ENCODE data around the gene LRG1. TPM values are rescaled to one million over a fixed set of nuclear protein-coding genes. Genes with fewer than 3 reads are reported as not detected.
A peak's percentile ranks its signal among the peaks of the same experiment; 100 is the strongest.

Gene LRG1
- total RNA-seq, 2 experiments from 2014 or later = 0.19 to 0.38 TPM

DNA sequence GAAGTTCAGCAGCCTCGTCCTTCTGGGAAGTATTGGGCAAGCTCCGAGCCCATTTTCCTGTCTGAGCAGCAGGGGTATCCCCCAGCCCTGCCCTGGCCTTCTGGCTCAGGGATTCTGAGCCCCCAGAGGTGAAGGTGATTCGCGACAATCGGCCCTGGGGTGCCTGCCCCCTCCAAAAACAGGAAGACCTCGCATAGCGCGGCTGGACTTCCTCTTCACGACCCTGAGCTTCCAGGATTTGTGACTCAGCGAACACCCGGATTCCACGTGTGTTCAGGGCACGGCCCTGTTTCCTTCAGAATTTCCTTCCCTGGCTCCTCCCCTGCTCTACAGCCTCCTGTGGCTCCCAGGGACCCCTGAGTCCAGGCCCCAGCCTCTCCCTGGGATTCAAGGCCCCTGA, 19.7 kb upstream of the LRG1 start, which contains the start of gene SEMA6B:
SEMA6B (minus strand) TSS at position 116 of the 400 bp plus-strand sequence. CDS start 1,227 bp downstream, outside the sequence.
- H3K27ac Mint-ChIP-seq = no peak within 1 kb of the TSS
- peaks cover 4% of the 10 kb centered on the region for H3K27me3 Mint-ChIP-seq
- H3K4me1 Mint-ChIP-seq = no peaks in the 10 kb centered on the region
- DNase-seq = no peak
- H3K9me3 Mint-ChIP-seq = no peaks in the 10 kb centered on the region
- no peaks in the 10 kb centered on the region for H3K36me3 Mint-ChIP-seq
- no peak within 1 kb of the TSS for H3K4me3 Mint-ChIP-seq

DNA sequence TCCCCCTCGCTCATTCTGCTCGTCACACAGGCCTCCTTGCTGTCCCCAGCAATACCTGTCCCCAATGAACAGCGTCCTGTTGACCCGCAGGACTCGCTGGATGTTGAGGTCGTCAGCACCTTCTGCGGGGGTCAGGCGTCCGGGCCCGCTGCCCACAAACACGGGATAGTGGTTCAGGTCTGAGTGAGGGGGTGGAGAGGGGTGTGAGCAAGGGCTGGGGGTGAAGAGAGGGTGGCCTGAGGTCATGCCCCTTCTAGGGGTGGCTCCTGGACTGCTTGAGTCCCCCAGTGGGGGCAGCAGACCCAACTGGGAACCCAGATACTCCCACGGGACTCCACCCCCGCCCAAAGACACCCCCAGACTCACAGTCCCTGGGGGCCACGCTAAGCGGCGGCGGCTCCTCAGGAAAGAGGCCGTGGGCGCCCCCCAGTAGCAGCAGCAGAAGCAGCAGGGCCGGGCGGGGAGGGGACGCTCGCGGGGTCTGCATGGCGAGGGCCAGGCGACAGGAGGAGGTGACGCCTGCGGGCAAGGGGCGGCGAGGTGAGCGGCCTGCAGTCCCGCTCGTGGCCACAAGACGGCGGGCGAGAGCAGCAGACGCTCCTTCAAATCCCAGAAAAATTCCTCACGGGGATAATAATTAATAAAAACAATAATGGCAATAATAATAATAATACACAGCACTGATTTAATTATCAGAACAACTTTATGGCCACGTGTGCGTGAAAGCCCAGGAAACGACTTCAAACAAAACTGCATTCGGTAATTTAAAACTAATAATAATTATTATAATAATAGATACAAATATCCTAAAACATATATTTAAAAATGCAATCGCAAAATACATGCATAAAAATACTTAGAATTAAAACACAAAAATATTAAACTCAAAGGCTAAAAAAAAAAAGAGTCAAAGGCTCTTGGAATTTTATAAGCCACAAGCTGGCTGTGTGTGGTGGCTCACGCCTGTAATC, 18.4 kb upstream of the LRG1 start:
- H3K4me3 Mint-ChIP-seq = no peak overlapping the region
- H3K36me3 Mint-ChIP-seq = no peaks in the 10 kb centered on the region
- H3K27ac Mint-ChIP-seq = no peak overlapping the region
- no peaks in the 10 kb centered on the region for H3K4me1 Mint-ChIP-seq
- DNase-seq = no peak
- no peaks in the 10 kb centered on the region for H3K9me3 Mint-ChIP-seq
- peaks cover 4% of the 10 kb centered on the region for H3K27me3 Mint-ChIP-seq

GRCh38 chr19:4557144-4557970, 17.5 kb upstream of the LRG1 start:
- no peak for DNase-seq
- no peaks in the 10 kb centered on the region for H3K4me1 Mint-ChIP-seq
- no peaks in the 10 kb centered on the region for H3K36me3 Mint-ChIP-seq
- peaks cover 3% of the 10 kb centered on the region for H3K27me3 Mint-ChIP-seq
- H3K9me3 Mint-ChIP-seq = no peaks in the 10 kb centered on the region
- no peak overlapping the region for H3K4me3 Mint-ChIP-seq
- no peak overlapping the region for H3K27ac Mint-ChIP-seq

GRCh38 chr19:4556597-4557127, 16.8 kb upstream of the LRG1 start:
- Mint-ChIP-seq H3K27me3 (peaks cover 3% of the 10 kb centered on the region), H3K4me1 (no peaks in the 10 kb centered on the region), H3K27ac (no peak overlapping the region), H3K4me3 (no peak overlapping the region), H3K36me3 (no peaks in the 10 kb centered on the region), H3K9me3 (no peaks in the 10 kb centered on the region)
- peak; percentile 34 for DNase-seq

- Mint-ChIP-seq H3K27me3 (peaks cover 3% of the 10 kb centered on the region), H3K27ac (no peak overlapping the region), H3K9me3 (no peaks in the 10 kb centered on the region)
Observed at GRCh38 chr19:4555657-4556561, 16.1 kb upstream of the LRG1 start.

DNA sequence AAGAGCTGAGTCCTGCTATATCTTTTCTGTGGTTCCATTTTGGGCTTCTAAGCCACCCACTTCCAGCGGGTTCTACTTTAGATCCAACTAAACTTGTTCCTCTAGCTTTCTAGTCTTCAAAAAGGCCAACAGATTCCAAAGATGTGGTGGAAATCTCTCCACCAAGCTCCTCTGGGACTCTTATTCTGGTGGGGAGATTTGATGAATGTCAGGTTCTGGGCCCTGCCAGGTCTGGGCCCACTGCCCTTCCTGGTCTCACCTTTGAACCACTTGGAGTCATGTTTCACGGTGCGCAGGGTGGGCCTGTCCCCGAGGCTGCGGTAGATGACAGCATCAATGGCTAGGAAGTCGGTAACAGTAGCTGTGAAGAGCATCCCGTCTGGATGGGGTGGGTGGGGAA, 14.9 kb upstream of the LRG1 start:
- Mint-ChIP-seq H3K9me3 (no peaks in the 10 kb centered on the region), H3K4me1 (no peaks in the 10 kb centered on the region), H3K27me3 (peaks cover 3% of the 10 kb centered on the region), H3K4me3 (no peak overlapping the region), H3K27ac (no peak overlapping the region), H3K36me3 (no peaks in the 10 kb centered on the region)
- DNase-seq = no peak

More at GRCh38 chr19:4555657-4556561, 16.1 kb upstream of the LRG1 start:
- no peak overlapping the region for H3K4me3 Mint-ChIP-seq
- H3K4me1 Mint-ChIP-seq = no peaks in the 10 kb centered on the region
- DNase-seq = no peak
- no peaks in the 10 kb centered on the region for H3K36me3 Mint-ChIP-seq

GRCh38 chr19:4553775-4554174, 13.9 kb upstream of the LRG1 start:
- no peak for DNase-seq
- H3K9me3 Mint-ChIP-seq = no peaks in the 10 kb centered on the region
- H3K27ac Mint-ChIP-seq = no peak overlapping the region
- H3K36me3 Mint-ChIP-seq = no peaks in the 10 kb centered on the region
- H3K27me3 Mint-ChIP-seq = peaks cover 8% of the 10 kb centered on the region
- no peaks in the 10 kb centered on the region for H3K4me1 Mint-ChIP-seq
- no peak overlapping the region for H3K4me3 Mint-ChIP-seq

DNA sequence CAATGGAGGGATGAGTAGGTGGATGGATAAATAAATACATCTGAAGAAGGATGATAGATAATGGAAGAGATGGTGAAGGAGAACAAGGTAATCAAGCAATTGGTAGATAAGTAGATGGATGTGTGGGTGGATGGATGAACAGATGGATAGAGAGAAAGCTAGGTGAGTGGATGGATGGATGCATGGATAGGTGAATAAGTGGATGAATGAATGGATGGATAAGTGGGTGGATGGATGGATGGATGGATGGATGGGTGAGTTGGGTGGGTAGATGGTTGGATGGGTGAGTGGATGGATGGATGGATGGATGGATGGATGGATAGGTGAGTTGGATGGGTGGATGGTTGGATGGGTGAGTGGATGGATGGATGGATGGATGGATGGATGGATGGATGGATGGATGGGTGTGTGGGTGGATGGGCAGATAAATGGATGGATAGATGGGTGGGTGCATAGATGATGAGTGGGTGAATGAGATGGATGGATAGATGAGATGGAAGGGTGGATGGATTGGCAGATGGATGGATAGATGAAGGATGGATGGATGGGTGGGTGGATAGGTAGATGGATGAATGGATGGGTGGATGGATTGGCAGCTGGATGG, 13.4 kb upstream of the LRG1 start:
- no peak overlapping the region for H3K27ac Mint-ChIP-seq
- DNase-seq = no peak
- H3K36me3 Mint-ChIP-seq = no peaks in the 10 kb centered on the region
- H3K4me1 Mint-ChIP-seq = no peaks in the 10 kb centered on the region
- H3K27me3 Mint-ChIP-seq = peaks cover 8% of the 10 kb centered on the region
- H3K9me3 Mint-ChIP-seq = no peaks in the 10 kb centered on the region
- H3K4me3 Mint-ChIP-seq = no peak overlapping the region

GRCh38 chr19:4552525-4552819, 12.6 kb upstream of the LRG1 start:
- Mint-ChIP-seq H3K27ac (no peak overlapping the region), H3K4me1 (no peaks in the 10 kb centered on the region), H3K4me3 (no peak overlapping the region), H3K36me3 (no peaks in the 10 kb centered on the region), H3K9me3 (no peaks in the 10 kb centered on the region), H3K27me3 (peaks cover 8% of the 10 kb centered on the region)
- no peak for DNase-seq

GRCh38 chr19:4550479-4551050, 10.7 kb upstream of the LRG1 start:
- Mint-ChIP-seq H3K27ac (no peak overlapping the region), H3K4me3 (no peak overlapping the region), H3K9me3 (no peaks in the 10 kb centered on the region), H3K4me1 (no peaks in the 10 kb centered on the region), H3K27me3 (peaks cover 8% of the 10 kb centered on the region), H3K36me3 (no peaks in the 10 kb centered on the region)
- DNase-seq = no peak

GRCh38 chr19:4550018-4550417, 10.2 kb upstream of the LRG1 start:
- Mint-ChIP-seq H3K4me3 (no peak overlapping the region), H3K4me1 (no peaks in the 10 kb centered on the region), H3K27ac (no peak overlapping the region), H3K36me3 (no peaks in the 10 kb centered on the region), H3K9me3 (no peaks in the 10 kb centered on the region), H3K27me3 (peaks cover 8% of the 10 kb centered on the region)
- DNase-seq = no peak

DNA sequence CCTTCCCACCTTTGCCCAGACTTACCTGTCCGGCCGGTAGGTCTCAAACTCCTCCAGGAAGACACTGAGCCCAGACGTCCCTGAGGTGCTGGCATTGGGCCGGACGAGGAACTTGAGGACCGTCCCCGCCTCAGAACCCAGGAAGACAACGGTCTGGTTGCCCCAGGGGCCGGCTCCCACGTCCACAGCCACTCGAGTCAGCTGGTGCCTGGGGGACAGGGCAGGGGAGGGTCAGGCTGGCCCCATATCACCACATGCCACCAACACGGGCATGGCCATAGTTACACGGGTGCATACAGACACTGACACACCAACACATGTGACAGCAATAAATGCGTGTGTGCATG, 8.4 kb upstream of the LRG1 start:
- no peaks in the 10 kb centered on the region for H3K9me3 Mint-ChIP-seq
- DNase-seq = no peak
- H3K27ac Mint-ChIP-seq = no peak overlapping the region
- no peaks in the 10 kb centered on the region for H3K36me3 Mint-ChIP-seq
- no peaks in the 10 kb centered on the region for H3K4me1 Mint-ChIP-seq
- no peak overlapping the region for H3K4me3 Mint-ChIP-seq
- H3K27me3 Mint-ChIP-seq = peaks cover 8% of the 10 kb centered on the region

DNA sequence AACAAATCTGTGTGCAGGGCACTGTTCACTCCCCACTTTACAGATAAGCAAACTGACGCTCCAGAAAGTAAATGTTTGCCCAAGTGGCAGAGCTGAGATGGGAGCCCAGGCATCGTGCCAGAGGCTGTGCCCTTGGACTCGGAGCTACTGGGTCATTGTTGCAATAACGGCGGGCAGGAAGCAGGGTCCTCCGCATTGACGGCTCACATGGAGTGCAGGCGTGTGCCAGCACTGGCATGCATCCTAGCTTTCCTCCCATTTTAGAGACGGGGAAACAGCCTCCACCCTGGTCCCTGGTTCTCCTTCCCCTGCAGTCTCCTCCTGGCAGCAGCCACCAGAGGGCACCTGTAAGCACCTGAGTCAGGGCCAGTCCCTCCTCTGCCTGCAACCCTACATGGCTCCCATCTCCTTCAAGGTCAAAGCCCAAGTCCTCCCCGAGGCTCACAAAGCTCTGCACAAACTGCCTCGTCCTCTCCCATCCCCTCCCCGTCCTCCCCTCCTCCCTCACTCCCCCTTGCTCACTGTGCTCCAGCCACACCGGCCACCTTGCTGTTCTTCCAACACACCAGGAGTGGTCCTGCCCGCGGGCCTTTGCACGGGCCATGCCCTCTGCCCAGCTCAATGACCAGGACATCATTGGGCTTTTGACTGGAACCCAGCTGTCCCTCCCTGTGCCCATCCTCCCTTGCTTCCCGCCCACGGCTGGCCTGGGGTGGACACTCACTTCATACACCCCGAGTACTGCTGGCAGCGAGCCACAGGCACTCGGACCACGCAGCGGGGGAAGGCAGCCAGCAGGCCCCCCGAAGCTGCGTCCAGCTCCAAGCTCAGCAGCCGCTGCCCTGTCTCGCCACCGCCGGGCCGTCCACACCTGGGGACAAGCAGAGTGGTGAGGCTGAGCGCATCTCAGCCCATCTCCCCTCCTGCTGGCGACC, 7.7 kb upstream of the LRG1 start:
- Mint-ChIP-seq H3K4me3 (no peak overlapping the region), H3K27ac (no peak overlapping the region), H3K27me3 (peaks cover 8% of the 10 kb centered on the region), H3K4me1 (no peaks in the 10 kb centered on the region), H3K36me3 (no peaks in the 10 kb centered on the region), H3K9me3 (no peaks in the 10 kb centered on the region)
- peak; percentile 26 for DNase-seq
